HG03108 (cell line): ENCODE measurements around the gene CCNY.
A peak's percentile ranks its signal among the peaks of the same experiment; 100 is the strongest.
"Not testable (repeated sequence)": the region's sequence is repeated elsewhere in the genome, so short reads cannot be mapped to it uniquely, and the experiment has no call there.

Source experiments
- ATAC-seq: cut with Tn5 transposase; IDR thresholded peaks from one replicate; pipeline ENCODE4 v1.9.1; 2021; ENCODE audit warnings: moderate library complexity; ENCODE audit not compliant: unreplicated experiment

The CCNY gene

GRCh38 chr10:35336084-35336831, at the start of gene CCNY:
CCNY (plus strand) TSS chr10:35336509; CDS start chr10:35337054, 545 bp downstream.
- peak; percentile 55 for ATAC-seq

GRCh38 chr10:35289198-35289597, 47.1 kb upstream of the CCNY start:
- no peak for ATAC-seq

- ATAC-seq: no peak
Measured at GRCh38 chr10:35294506-35294905, 41.8 kb upstream of the CCNY start.

- no peak for ATAC-seq
Measured at GRCh38 chr10:35299016-35299415, 37.3 kb upstream of the CCNY start.

DNA sequence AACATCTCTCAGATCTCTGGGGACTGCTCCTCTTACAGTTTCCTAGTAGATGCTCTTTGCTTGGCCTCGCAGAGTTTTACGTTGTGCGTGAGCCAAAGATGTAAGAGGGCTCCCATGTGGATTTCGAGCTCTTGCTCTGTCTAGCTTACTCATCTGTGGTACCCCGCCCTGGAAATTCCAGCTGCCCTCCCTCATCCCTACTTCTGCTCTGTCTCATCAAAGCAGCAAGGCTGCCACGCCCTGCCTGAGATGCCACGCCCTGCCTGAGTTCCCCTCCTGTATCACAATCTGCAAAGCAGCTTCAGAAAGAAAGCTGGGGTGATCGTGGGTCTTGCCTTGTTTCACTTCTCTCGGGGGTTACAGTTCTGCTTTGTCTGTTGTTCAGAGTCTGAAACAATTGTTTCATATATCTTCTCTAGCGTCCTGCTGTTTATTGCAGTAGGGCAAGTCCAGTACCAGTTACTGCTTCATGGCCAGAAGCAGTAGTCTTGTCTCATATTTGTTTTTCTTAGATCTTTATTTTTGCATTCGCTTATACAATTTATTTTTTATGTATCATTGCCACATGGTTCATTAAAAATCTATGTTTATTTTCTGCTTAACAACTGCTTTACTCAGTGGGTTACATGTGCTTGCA, 36.1 kb upstream of the CCNY start:
- ATAC-seq: peak; percentile 87

GRCh38 chr10:35304649-35305048, 31.7 kb upstream of the CCNY start:
- ATAC-seq: no peak

DNA sequence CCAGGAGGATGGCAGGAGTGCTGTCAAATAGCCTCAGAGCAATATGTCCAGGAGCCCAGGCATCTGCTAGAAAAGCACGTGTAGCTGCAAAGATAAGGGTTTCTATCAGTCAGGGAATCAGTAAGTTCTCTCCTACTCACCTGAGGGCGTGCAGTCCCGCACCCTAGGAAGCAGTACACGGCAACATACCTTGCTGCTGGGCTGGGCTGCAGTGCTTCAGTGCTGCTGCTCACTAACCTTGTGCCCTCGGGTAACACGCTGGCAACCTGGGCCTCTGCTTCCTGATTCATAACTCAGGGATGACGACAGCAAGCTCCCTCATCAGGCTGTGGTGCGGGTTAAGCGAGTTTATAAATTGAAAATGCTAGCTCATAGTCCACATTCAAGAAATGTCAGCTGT, 29.5 kb upstream of the CCNY start:
- no peak for ATAC-seq

- ATAC-seq: no peak
Measured at GRCh38 chr10:35307297-35307696, 29.0 kb upstream of the CCNY start.

- no peak for ATAC-seq
Measured at GRCh38 chr10:35308809-35309208, 27.5 kb upstream of the CCNY start.

DNA sequence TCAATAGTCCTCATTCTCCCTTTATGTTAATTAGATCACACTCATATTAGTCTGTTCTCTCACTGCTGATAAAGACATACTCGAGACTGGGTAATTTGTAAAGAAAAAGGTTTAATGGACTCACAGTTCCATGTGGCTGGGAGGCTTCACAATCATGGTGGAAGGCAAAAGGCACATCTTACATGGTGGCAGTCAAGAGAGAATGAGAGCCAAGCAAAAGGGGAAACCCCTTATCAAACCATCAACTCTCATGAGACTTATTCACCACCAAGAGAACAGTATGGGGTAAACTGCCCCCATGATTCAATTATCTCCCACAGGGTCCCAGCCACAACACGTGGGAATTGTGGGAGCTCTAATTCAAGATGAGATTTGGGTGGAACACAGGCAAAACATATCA, 22.2 kb upstream of the CCNY start:
- not testable (repeated sequence) for ATAC-seq

DNA sequence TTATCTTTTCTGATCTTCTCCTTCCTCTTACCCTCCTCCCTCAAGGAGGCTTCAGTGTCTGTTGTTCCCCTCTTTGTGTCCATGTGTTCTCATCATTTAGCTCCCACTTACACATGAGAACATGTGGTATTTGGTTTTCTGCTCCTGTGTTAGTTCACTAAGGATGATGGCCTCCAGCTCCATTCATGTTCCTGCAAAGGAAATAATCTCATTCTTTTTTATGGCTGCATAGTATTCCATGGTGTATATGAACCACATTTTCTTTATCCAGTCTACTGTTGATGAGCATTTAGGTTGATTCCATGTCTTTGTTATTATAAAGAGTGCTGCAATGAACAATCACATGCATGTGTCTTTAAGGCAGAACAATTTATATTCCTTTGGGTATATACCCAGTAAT, 21.1 kb upstream of the CCNY start:
- ATAC-seq: not testable (repeated sequence)

DNA sequence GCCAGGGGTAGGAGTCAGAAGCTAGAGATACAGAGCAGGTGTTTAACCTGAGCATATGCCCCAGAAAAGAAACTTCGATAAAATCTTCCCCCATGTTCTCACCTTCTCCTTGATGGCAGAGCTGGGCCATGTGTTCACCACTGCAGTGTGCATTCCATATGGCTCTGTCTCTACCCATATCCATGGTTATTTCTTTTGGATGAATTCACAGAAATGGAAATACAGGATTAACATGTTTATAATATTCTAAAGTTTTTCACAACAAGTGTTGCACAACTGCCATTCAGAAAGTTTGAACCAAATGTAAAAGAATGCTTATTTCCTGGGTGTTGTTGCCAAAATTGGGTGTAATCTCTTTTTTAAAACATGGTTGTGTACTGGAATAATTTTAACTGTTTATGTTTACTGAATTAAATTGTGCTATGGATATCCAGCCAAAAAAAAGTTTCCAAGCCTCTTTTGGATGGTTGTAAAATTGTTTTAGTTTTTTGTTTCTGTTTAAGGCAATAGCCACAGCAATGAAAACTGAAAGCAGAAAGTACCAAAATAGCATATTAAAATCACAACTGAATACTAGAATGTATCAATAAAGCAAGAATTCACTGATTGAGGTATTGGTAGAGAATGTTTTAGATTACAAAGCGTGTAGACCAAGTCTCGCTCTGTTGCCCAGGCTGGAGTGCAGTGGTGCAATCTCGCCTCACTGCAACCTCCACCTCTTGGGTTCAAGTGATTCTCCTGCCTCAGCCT, 19.9 kb upstream of the CCNY start:
- no peak for ATAC-seq

DNA sequence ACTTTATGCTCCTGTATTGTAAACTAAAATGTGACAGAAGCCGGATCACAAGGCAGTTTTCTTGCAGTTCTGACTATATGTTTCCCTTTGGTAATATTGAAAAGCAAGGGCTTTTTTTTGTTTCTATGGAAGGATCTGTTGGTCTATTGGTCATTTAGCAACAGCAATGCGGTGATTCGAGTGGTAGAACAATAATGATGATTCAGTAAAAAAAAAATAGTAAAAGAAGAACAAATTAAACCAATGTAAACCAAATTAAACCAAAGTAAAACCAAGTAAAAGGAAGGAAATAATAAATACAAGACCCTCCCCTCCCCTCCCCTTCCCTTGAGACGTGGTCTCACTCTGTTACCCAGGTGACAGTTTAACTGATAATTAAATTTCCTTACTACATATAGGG, 17.8 kb upstream of the CCNY start:
- ATAC-seq: no peak

GRCh38 chr10:35320341-35320740, 16.0 kb upstream of the CCNY start:
- no peak for ATAC-seq

DNA sequence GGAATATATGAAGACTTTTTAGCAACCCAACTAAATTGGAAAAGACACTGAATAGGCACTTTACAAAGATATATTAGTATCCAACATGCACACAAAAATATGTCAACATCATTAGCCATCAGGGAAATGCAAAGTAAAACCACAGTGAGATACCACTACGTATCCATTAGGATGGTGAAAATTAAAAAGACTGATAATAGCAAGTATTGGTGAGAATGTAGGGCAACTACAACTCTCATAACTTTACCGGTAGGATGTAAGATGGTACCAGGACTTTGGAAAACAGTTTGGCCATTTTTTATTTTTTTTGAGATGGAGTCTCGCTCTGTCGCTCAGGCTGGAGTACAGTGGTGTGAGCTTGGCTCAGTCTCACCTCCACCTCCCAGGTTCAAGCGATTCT, 13.7 kb upstream of the CCNY start:
- no peak for ATAC-seq

DNA sequence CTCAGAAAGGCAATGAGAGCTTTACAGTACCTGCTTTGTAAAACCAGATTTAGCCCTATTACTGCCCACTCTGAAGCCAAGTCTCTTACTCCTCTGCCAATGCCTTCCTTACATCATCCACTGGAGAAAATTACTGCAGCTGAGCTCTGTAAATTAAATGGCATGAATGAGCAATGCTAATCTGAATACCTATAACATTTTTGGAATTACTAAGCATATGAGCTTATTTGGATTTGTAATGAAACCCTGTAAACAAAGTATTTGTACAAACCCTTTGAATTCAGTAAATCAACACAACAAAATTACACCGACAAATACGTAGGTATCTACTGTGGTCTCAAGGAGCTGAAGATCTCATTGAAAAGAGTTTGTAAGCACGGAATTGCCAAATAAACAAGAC, 12.1 kb upstream of the CCNY start:
- no peak for ATAC-seq

GRCh38 chr10:35326466-35327235, 9.7 kb upstream of the CCNY start:
- ATAC-seq: no peak

DNA sequence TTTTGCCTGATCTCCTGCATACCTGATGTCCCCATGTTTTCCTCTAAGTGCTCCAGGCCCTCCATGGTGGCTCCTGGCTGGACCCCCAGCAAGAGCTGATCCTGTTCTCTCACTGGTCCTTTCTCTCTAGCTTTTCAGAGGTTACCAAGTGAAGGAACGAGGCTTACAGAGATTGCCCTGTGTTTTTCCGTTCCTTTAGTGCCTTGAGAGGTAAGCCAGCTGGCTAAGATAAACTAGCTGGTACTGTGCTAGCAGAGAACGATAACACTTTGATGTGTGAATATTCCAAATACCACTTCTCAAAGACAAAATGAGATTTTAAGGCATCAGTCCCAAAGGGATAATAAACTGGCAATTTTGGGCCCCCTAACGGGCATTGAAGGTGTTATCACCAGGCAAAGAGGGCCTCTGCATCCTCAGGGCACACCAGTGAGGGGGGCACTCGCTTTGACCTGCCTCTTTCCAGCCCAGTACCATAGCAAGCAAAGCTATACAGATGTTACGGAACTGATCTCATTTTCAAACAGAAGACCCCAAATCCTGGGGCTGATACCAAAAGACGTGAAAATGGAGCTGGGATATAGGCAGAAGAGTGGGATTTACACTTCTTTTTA, 8.4 kb upstream of the CCNY start:
- no peak for ATAC-seq

GRCh38 chr10:35328404-35329037, 7.8 kb upstream of the CCNY start:
- ATAC-seq: no peak

GRCh38 chr10:35329520-35329919, 6.8 kb upstream of the CCNY start:
- ATAC-seq: no peak
